Stimulated activated CD4-positive, alpha-beta T cell treated with anti-CD3 and anti-CD28 coated beads, TNF-alpha, amount 100 ng/mL, for 1 hour (primary cell): ENCODE data around the gene PHACTR2.
"Not testable (repeated sequence)": the region's sequence is repeated elsewhere in the genome, so short reads cannot be mapped to it uniquely, and the experiment has no call there.

Experiments
- DNase-seq, 3 donors: peaks; one replicate each; pipeline ENCODE4 v3.0.0-alpha.2; 2020; ENCODE audit warnings: low read depth in 3 of 3, low spot score in 1 of 3

The PHACTR2 gene

DNA sequence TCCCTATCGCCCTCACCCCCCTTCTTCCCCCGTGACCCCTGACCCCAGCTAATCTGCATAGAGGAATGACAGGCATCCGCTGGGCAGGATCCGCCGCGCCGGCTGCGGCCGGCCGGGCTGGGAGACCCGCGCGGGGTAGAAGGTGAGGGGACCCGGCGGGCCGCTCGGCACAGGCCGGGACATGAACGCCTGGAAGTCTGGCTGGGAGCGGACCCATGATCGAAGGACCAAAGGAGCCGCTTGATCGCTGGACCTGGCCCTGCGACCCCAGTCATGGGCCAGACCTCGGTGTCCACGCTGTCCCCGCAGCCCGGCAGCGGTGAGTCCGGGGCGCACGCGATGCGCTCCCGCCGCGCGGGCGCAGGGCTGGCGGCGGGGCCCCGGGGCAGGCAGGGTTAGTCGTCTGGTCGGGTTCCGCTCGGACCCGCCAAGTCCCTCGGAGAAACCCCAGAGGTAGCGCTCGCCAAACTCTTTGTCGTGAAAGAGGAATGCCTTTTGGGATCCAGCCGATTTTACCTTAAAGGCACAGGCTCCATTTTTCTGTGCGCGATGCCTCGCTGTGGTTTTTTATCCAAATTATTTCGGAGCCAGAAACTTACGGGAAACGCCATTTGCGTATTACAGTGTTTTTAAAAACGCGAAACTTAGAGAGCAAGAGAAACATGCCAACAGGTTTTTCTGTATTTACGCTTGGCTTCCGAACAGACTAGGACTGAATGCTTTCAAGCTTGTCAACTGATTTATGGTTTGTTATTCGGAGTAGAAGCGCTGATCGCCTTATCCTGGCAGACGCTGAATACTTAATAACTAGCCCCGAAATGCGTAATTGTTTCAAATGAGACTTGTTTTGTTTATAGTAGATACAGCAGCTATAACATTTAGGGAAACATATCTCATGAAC, at the start of gene PHACTR2:
PHACTR2 (plus strand) TSS at position 75 of the 901 bp plus-strand sequence; CDS start at position 274, 199 bp downstream.
- DNase-seq: peak in 1 of 3 donors; percentile 44

DNA sequence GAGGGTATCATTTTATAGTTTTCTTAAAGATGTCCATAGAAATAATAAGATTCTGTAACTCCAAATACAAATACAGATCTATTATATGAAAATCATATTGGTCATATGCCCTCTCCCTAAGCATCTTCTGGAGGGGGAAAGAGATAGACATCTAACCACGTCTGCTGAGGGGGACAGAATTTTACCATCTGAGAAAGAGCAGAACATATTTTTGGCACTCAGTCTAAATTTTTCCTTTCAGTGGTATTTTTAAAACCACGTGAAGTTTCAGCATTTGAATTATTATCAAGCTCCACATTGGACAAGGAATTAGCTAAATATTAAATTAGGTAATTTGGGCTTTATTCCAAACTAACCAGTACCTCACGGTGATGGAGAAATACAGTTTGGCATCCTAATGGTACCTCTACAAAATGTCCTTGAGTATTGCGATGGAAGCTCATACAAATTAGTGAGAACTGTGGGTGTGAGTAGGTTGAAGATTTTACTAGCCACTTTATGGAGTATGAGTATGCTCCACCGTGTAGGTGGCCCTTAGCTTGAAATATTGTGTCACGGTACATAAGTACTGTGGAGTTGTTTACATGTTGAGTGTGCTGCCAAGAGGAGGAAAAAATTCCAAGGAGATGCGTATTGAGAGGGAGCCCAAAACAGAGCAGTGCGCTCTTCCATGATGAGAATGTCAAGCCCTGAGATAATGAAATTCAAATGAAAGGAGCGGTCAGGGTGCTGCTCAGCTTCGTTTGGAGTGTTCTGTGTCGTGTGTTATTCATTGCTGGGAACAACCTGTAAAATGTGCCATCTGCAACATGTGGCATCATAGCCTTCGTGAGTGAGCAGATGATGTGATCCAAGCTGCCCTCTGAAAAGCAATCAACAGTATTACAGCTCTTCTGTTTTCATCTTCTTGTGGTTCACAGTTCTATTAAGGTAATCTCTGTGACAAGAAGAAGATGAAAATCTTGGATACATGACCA, 48.4 kb upstream of the PHACTR2 start:
- DNase-seq: no peak

DNA sequence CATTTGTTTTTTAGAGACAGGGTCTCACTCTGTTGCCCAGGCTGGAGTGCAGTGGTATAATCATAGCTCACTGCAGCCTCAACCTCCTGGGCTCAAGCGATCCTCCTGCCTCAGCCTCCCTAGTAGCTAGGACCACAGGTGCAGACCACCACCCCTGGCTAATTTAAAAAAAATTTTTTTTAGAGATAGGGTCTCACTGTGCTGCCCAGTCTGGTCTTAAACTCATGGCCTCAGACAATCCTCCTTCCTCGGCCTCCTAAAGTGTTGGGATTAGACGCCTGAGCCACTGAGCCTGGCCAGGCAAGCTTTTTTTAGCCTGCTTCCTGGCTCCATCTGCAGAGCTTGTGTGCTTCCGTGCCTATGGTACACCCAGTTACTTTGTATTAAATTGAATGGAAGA, 46.6 kb upstream of the PHACTR2 start:
- not testable (repeated sequence) for DNase-seq

GRCh38 chr6:143632894-143633293, 44.9 kb upstream of the PHACTR2 start:
- no peak for DNase-seq

DNA sequence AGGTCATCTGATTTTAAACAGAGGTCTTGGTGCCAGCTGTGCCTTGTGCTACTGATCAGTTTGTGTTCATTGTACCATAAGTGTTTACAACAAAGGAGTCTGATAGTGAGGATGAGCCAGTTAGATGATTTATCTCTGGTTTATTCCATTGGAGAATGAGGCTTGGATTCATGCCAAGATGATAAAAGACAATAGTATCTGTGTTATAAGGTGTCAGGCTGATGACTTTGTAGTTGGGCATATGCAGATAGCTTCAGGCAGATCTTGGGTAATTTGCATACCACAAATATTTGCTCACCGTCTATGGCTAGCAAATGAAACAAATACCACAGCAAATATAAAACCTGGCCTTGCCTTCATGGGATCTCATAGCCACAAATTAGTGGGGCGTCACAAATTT, 43.3 kb upstream of the PHACTR2 start:
- no peak for DNase-seq

DNA sequence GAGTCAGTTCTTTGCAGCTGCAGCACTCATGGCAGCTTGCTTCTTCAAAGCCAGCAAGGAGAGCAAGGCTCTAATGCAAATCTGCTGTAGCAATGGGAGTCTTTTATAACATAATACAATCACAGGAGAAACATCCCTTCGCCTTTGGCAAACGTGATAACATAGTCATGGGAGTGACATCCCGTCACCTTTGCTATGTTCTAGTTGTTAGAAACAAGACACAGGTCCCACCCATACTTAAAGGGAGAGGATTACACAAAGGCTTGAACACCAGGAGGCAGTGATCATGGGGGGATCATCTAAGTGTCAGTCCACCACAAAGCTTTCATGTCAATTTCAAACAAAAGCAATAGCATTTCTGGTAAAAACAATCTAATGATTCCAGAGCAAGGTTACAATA, 40.1 kb upstream of the PHACTR2 start:
- DNase-seq: no peak

DNA sequence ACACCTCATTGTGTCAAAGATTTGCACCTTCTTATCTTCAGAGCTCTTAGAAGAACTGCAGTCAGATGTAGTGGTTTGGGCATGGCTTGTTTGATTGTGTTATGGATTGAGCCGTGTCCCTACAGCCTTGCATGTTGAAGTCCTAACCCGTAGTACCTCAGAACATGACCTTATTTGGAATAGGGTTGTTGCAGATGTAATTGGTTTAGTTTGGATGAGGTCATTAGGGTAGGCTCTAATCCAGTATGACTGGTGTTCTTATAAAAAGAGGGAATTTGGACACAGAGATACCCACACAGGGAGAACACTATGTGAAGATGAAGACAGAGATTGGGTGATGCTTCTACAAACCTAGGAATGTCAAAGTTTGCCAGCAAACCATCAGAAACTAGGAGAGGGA, 35.4 kb upstream of the PHACTR2 start:
- no peak for DNase-seq

DNA sequence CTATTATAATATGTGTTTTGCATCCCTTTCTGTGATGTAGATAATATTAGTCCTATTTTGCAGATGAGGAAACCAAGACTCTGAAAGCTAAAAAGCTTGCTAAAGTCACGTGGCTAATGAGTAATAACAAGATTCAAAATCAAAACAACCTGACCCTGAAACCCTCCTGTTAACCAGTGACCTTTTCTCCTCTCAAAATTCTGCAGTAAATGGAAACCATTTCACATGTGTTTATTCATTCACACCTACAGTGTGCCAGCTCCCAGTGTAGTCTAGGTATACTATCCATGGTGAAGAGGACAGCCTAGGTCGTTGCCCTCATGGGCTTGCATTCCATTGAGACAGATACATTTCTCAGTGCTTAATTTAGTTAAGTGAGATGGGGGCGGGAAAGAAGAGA, 30.6 kb upstream of the PHACTR2 start:
- DNase-seq: no peak

DNA sequence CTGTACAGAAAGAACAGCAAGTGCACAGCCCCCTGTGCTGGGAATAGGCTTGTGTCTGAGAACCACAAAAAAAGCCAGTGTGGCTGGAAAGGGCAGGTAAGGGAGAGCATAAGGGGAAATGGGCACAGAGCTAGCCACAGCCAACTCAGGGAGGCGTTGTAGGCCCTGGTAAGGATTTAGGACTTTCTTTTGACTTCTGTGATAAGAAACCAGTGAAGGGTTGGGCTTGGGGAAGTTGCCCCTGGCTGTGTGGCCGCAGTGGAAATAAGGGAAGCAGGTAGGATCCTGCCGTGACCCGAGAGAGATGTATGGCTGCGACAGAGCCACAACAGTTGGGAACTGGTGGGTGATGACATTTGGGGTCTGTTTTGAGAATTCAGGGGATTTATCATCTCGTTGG, 30.0 kb upstream of the PHACTR2 start:
- DNase-seq: no peak

- not testable (repeated sequence) for DNase-seq
These were observed 28.4 kb upstream of the PHACTR2 start for GRCh38 chr6:143649319-143649718.

GRCh38 chr6:143651328-143651727, 26.4 kb upstream of the PHACTR2 start:
- DNase-seq: not testable (repeated sequence)

- DNase-seq: no peak
These were observed 24.9 kb upstream of the PHACTR2 start for GRCh38 chr6:143652841-143653331.

GRCh38 chr6:143655541-143655940, 22.2 kb upstream of the PHACTR2 start:
- DNase-seq: no peak

DNA sequence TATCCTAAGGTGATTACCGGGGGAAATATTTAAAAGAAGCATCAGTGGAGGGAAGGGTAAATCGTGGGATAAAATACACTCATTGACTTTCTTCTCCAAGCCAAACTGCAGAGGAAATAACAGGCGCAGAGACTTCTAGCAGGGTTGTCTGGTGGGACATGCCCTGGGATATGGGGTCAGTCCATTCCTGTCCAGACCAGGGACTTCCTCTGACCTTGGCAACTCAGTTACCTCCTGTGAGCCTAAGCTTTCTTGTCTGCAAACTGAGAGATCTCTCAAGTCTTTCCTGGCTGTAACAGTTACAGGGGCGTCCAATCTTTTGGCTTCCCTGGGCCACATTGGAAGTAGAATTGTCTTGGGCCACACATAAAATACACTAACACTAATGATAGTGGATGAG, 21.7 kb upstream of the PHACTR2 start:
- DNase-seq: no peak

GRCh38 chr6:143657809-143658208, 20.0 kb upstream of the PHACTR2 start:
- DNase-seq: no peak

- not testable (repeated sequence) for DNase-seq
These were observed 17.6 kb upstream of the PHACTR2 start for GRCh38 chr6:143660170-143660569.

DNA sequence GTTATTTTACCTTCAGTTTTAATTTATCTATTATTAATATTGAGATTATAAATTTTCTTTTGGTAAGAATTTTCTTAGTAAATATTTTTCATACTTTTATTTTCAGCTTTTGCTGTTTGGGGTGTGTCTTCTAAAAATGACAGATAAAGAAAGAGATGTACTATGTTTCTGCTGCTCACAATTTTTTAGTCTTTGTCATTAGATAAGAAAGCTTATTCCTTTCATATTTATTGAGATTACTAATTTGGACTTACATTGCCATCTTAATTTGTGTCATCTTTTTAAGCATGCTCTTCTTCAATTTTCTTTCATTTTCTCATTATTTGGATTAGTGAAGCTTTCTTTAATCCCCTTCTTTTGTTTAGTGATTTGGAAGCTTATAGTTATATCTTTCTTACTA, 13.6 kb upstream of the PHACTR2 start:
- no peak for DNase-seq

DNA sequence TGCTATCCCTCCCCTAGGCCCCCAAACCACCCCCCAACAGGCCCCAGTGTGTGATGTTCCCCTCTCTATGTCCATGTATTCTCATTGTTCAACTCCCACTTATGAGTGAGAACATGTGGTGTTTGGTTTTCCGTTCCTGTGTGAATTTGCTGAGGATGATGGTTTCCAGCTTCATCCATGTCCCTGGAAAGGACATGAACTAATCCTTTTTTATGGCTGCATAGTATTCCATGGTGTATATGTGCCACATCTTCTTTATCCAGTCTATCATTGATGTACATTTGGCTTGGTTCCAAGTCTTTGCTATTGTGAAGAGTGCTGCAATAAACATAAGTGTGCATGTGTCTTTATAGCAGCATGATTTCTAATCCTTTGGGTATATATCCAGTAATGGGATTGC, 11.8 kb upstream of the PHACTR2 start:
- DNase-seq: not testable (repeated sequence)

DNA sequence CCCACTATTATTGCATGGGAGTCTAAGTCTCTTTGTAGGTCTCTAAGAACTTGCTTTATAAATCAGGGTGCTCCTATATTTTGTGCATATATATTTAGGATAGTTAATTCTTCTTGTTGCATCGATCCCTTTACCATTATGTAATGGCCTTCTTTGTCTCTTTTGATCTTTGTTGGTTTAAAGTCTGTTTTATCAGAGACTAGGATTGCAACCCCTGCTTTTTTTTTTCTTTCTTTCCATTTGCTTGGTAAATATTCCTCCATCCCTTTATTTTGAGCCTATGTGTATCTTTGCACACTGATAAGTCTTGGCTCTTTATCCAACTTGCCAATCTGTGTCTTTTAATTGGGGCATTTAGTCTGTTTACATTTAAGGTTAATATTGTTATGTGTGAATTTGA, 8.3 kb upstream of the PHACTR2 start:
- DNase-seq: not testable (repeated sequence)

DNA sequence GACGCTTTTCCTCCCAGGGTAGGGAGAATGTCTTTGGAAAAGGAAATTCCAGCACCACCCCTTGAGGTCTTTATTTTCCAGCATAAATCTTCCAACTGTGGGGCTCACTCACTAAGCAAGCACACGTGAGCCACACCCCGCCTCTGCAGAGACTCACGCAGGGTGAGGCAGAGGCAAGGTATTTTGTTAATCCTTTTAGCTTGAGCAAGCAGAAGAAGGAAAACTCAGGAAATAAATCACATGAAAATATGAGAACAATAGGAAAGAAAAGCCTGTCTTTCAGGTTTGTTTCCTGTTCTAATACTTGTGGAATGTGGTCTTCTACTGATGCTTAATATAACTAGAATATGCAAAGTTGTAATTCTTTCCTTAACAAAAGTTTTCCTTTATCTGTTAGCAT, 4.1 kb upstream of the PHACTR2 start:
- DNase-seq: no peak
